Amniotic stem cell (primary cell): ENCODE results near the gene LIFR.
A peak's percentile ranks its signal among the peaks of the same experiment; 100 is the strongest.

Source experiments
- DNase-seq: peaks from one replicate; lab custom pipeline; 2025; lab: John Stamatoyannopoulos, UW

Gene LIFR

GRCh38 chr5:38465061-38465460 lies 91.4 kb downstream of the LIFR start:
- no peak for DNase-seq

- peak; percentile 81 for DNase-seq
Observed at GRCh38 chr5:38463634-38464521, 92.6 kb downstream of the LIFR start.

- DNase-seq, result no peak
Observed at GRCh38 chr5:38462976-38463633, 93.3 kb downstream of the LIFR start.

GRCh38 chr5:38458174-38458573 lies 98.3 kb downstream of the LIFR start:
- no peak for DNase-seq

GRCh38 chr5:38456657-38457399 lies 99.6 kb downstream of the LIFR start:
- no peak for DNase-seq

GRCh38 chr5:38455796-38456330 lies 100.6 kb downstream of the LIFR start:
- DNase-seq, result no peak

- no peak for DNase-seq
Observed at GRCh38 chr5:38453921-38454320, 102.5 kb downstream of the LIFR start.

- DNase-seq, result no peak
Observed at GRCh38 chr5:38453506-38453905, 102.9 kb downstream of the LIFR start.

GRCh38 chr5:38452201-38452600 lies 104.2 kb downstream of the LIFR start:
- no peak for DNase-seq

- no peak for DNase-seq
Observed at GRCh38 chr5:38451074-38451725, 105.2 kb downstream of the LIFR start.

GRCh38 chr5:38450627-38451026 lies 105.8 kb downstream of the LIFR start:
- DNase-seq, result no peak

GRCh38 chr5:38448568-38449350 lies 107.7 kb downstream of the LIFR start:
- DNase-seq, result no peak

- DNase-seq, result no peak
Observed at GRCh38 chr5:38447786-38448185, 108.7 kb downstream of the LIFR start.

GRCh38 chr5:38447056-38447455 lies 109.4 kb downstream of the LIFR start:
- no peak for DNase-seq

GRCh38 chr5:38446029-38446522 lies 110.4 kb downstream of the LIFR start:
- no peak for DNase-seq

GRCh38 chr5:38445374-38446028 lies 110.9 kb downstream of the LIFR start:
- DNase-seq, result no peak

- DNase-seq, result no peak
Observed at GRCh38 chr5:38443390-38443789, 113.1 kb downstream of the LIFR start.

- no peak for DNase-seq
Observed at GRCh38 chr5:38442247-38442573, 114.2 kb downstream of the LIFR start.

GRCh38 chr5:38441453-38442246 lies 114.8 kb downstream of the LIFR start:
- DNase-seq, result peak; percentile 86

GRCh38 chr5:38438757-38439156 lies 117.7 kb downstream of the LIFR start:
- DNase-seq, result no peak
